SK-N-SH treated with all-trans-retinoic acid at 6 μM for 48 hours (cell line): Measurements from ENCODE around the gene R3HDM2.

Experiments
- ARNTL ChIP-seq: fragments of 450-650 bp; formaldehyde crosslinking; IDR thresholded peaks from 2 replicates; pipeline ENCODE4 v1.5.0; 2020; ENCODE audit warnings: low read depth, mild to moderate bottlenecking, moderate library complexity, borderline replicate concordance
- BACH2 ChIP-seq: fragments of 250-450 bp; sonication (Bioruptor Pico); IDR thresholded peaks from 2 replicates; pipeline ENCODE4 v1.9.0; 2021; ENCODE audit warnings: mild to moderate bottlenecking, borderline replicate concordance
- CREB5 ChIP-seq: fragments of 250-450 bp; sonication (Bioruptor Pico); IDR thresholded peaks from 2 replicates; pipeline ENCODE4 v1.5.1; 2020; ENCODE audit warnings: low read depth, mild to moderate bottlenecking, moderate library complexity
- CSDC2 ChIP-seq: fragments of 250-450 bp; sonication (Bioruptor Pico); IDR thresholded peaks from 2 replicates; pipeline ENCODE4 v1.5.0; 2020; ENCODE audit warnings: mild to moderate bottlenecking, moderate library complexity
- OSR1 ChIP-seq: fragments of 250-450 bp; sonication (Bioruptor Pico); IDR thresholded peaks from 2 replicates; pipeline ENCODE4 v1.8.0; 2022; ENCODE audit warnings: moderate library complexity, mild to moderate bottlenecking, inconsistent platforms
- RARB ChIP-seq: fragments of 250-450 bp; sonication (Bioruptor Pico); IDR thresholded peaks from 2 replicates; pipeline ENCODE4 v1.8.0; 2021; ENCODE audit warnings: mild to moderate bottlenecking, moderate library complexity
- TCF4 ChIP-seq: fragments of 250-450 bp; sonication (Bioruptor Pico); IDR thresholded peaks from 2 replicates; pipeline ENCODE4 v1.8.0; 2021; ENCODE audit warnings: mild to moderate bottlenecking, moderate library complexity, borderline replicate concordance
- TSHZ2 ChIP-seq: fragments of 250-450 bp; sonication (Bioruptor Pico); IDR thresholded peaks from 2 replicates; pipeline ENCODE4 v1.5.0; 2020; ENCODE audit warnings: mild to moderate bottlenecking, moderate library complexity
- ZC3H10 ChIP-seq: fragments of 250-450 bp; sonication (Bioruptor Pico); IDR thresholded peaks from 2 replicates; pipeline ENCODE4 v1.5.1; 2021; ENCODE audit warnings: mild to moderate bottlenecking, moderate library complexity

GRCh38 chr12:57254506-57255280 lies 176.2 kb downstream of the R3HDM2 start:
- TF ChIP-seq ZC3H10 (CRISPR knock-in tag) (no peak), BACH2 (no peak), RARB (CRISPR knock-in tag) (no peak), TCF4 (CRISPR knock-in tag) (no peak), CSDC2 (CRISPR knock-in tag) (no peak), CREB5 (CRISPR knock-in tag) (no peak), OSR1 (no peak), TSHZ2 (no peak), ARNTL (CRISPR knock-in tag) (no peak)
